Left lung (tissue), 10 donors: ENCODE results near the gene GLIS2. TPM values are rescaled to one million over a fixed set of nuclear protein-coding genes. Genes with fewer than 3 reads are reported as not detected.

ENCODE experiments used
- ATAC-seq: fragments of 200-7000 bp; cut with Tn5 transposase; one replicate; pipeline ENCODE4 v1.9.1; 2020; ENCODE audit warnings: moderate library complexity
- DNase-seq, 4 donors: peaks; one replicate each; pipeline ENCODE4 v3.0.0-alpha.2; 2013 to 2020
- H3K27ac ChIP-seq, 2 donors: fragments of 200-600 bp; sonication (generic) in 1 of 2; one replicate each; pipeline versions ENCODE4 v1.5.0 to v1.8.0; 2020 to 2021
- H3K27me3 ChIP-seq, 2 donors: fragments of 200-600 bp; sonication (generic) in 1 of 2; one replicate each; pipeline versions ENCODE4 v1.5.0 to v1.8.0; 2020 to 2021
- H3K36me3 ChIP-seq, 2 donors: fragments of 200-600 bp; sonication (generic) in 1 of 2; one replicate each; pipeline versions ENCODE4 v1.5.0 to v1.8.0; 2020 to 2021
- H3K4me1 ChIP-seq, 2 donors: fragments of 200-600 bp; one replicate each; pipeline ENCODE4 v1.8.0; 2021
- H3K4me3 ChIP-seq, 2 donors: fragments of 200-600 bp; sonication (generic) in 1 of 2; one replicate each; pipeline versions ENCODE4 v1.5.0 to v1.8.0; 2020 to 2021; ENCODE audit warnings: mild to moderate bottlenecking in 1 of 2
- H3K9me3 ChIP-seq, 2 donors: fragments of 200-600 bp; sonication (generic) in 1 of 2; one replicate each; pipeline versions ENCODE4 v1.5.0 to v1.8.0; 2020 to 2021
- CTCF ChIP-seq, 2 donors: fragments of 200-600 bp; sonication (generic) in 1 of 2; IDR thresholded peaks; one replicate each; pipeline versions ENCODE4 v1.5.0 to v1.8.0; 2021; ENCODE audit warnings: antibody characterized with exemption in 2 of 2
- intact Hi-C, 2 donors: fragments of 100-400 bp; cut with DNase I; formaldehyde crosslinking; loops; one replicate each; pipeline versions ENCODE4 v1.11.2 to v1.14.2; 2022
- polyA plus RNA-seq, 6 donors: library from polyadenylated mRNA; unstranded; fragments of 120-200 nt; gene quantifications; one replicate each; pipeline ENCODE4 v1.2.1, GENCODE V29; 2013; ENCODE audit not compliant: insufficient read length in 6 of 6
- total RNA-seq, 2 donors: library from RNA; stranded (reverse); fragmentation: NEBNext Ultra II Directional; extraction: Animal tissue kit (Norgen Biotek cat#: 25700); gene quantifications; one replicate each; pipeline ENCODE4 v1.2.1, GENCODE V29; 2021
- donor health status: DM: no; HTN: yes; CAD: no.
- donor health status: DM: no; HTN: no; CAD: no.

Gene GLIS2
- total and polyA plus RNA-seq, 8 donors = 17.2 to 31.0 (median 25.3) TPM

- Histone ChIP-seq H3K36me3 (peaks cover 0 to 93% of the 10 kb centered on the region in 2 donors), H3K4me3 (no peak overlapping the region), H3K9me3 (no peaks in the 10 kb centered on the region), H3K27ac (no peak overlapping the region), H3K27me3 (no peaks in the 10 kb centered on the region), H3K4me1 (no peaks in the 10 kb centered on the region)
- intact Hi-C loops = no loop called here
- no peak for TF ChIP-seq CTCF (IDR thresholded peaks at IDR 0.05)
- DNase-seq (peak in 1 of 4 donors; percentile 64), ATAC-seq (no peak)
Observed at GRCh38 chr16:4361033-4361943, 45.4 kb downstream of the GLIS2 start.

- intact Hi-C loops = no loop called here
- H3K27me3 ChIP-seq = no peaks in the 10 kb centered on the region
- H3K9me3 ChIP-seq = no peaks in the 10 kb centered on the region
- no peak overlapping the region for H3K4me3 ChIP-seq
- no peak overlapping the region for H3K27ac ChIP-seq
- peaks cover 0 to 90% of the 10 kb centered on the region in 2 donors for H3K36me3 ChIP-seq
- no peaks in the 10 kb centered on the region for H3K4me1 ChIP-seq
- ATAC-seq (no peak), DNase-seq (peak in 1 of 4 donors; percentile 47)
- TF ChIP-seq CTCF (IDR thresholded peaks at IDR 0.05) = no peak
Observed at GRCh38 chr16:4361944-4362311, 46.1 kb downstream of the GLIS2 start.

GRCh38 chr16:4362476-4363135 is 46.7 kb downstream of the GLIS2 start:
- H3K9me3 ChIP-seq = no peaks in the 10 kb centered on the region
- TF ChIP-seq CTCF (IDR thresholded peaks at IDR 0.05) = no peak
- H3K4me1 ChIP-seq = no peaks in the 10 kb centered on the region
- intact Hi-C loops = no loop called here
- H3K4me3 ChIP-seq = no peak overlapping the region
- ATAC-seq (peak; percentile 4), DNase-seq (peak in 1 of 4 donors; percentile 69)
- H3K36me3 ChIP-seq = peaks cover 0 to 90% of the 10 kb centered on the region in 2 donors
- no peak overlapping the region for H3K27ac ChIP-seq
- H3K27me3 ChIP-seq = no peaks in the 10 kb centered on the region

GRCh38 chr16:4364196-4365013 is 48.5 kb downstream of the GLIS2 start:
- Histone ChIP-seq H3K4me3 (no peak overlapping the region), H3K9me3 (no peaks in the 10 kb centered on the region), H3K36me3 (peaks cover 0 to 77% of the 10 kb centered on the region in 2 donors), H3K27ac (no peak overlapping the region), H3K27me3 (no peaks in the 10 kb centered on the region), H3K4me1 (peaks cover 4 to 7% of the 10 kb centered on the region in 2 donors)
- no peak for ATAC-seq
- intact Hi-C loops = no loop called here
- peak in 1 of 4 donors; percentile 77 for DNase-seq
- TF ChIP-seq CTCF (IDR thresholded peaks at IDR 0.05) = no peak
